Progenitor cell of endocrine pancreas (in vitro differentiated cells): ENCODE results near the gene SETD1A. TPM values are rescaled to one million over a fixed set of nuclear protein-coding genes. Genes with fewer than 3 reads are reported as not detected.

Experiments used
- DNase-seq: peaks from one replicate; pipeline ENCODE4 v3.0.0; 2021; ENCODE audit warnings: low spot score; ENCODE audit not compliant: unreplicated experiment
- H3K27ac Mint-ChIP-seq: 2 replicates; pipeline ENCODE4 v1.8.0; 2021; ENCODE audit warnings: mild to moderate bottlenecking, moderate library complexity, mixed read lengths
- H3K27me3 Mint-ChIP-seq: 2 replicates; pipeline ENCODE4 v1.8.0; 2021; ENCODE audit warnings: mixed read lengths
- H3K36me3 Mint-ChIP-seq: 2 replicates; pipeline ENCODE4 v1.8.0; 2022; ENCODE audit warnings: mixed read lengths; ENCODE audit not compliant: insufficient read depth
- H3K4me1 Mint-ChIP-seq: 2 replicates; pipeline ENCODE4 v1.8.0; 2021; ENCODE audit warnings: low read depth, mixed read lengths
- H3K4me3 Mint-ChIP-seq: 2 replicates; pipeline ENCODE4 v1.8.0; 2021; ENCODE audit warnings: low read depth, mild to moderate bottlenecking, moderate library complexity, mixed read lengths
- H3K9me3 Mint-ChIP-seq: 2 replicates; pipeline ENCODE4 v1.8.0; 2021; ENCODE audit warnings: low read depth, mixed read lengths
- total RNA-seq: library from RNA; stranded (reverse); gene quantifications from 2 replicates; pipeline ENCODE4 v1.2.1, GENCODE V29; 2021
- TF ChIP-seq, protein P1 (sequence below): fragments of 200-600 bp; sonication (generic); IDR thresholded peaks from one replicate; pipeline ENCODE4 v1.5.0; 2021; ENCODE audit warnings: antibody characterized with exemption, mild to moderate bottlenecking; ENCODE audit not compliant: unreplicated experiment

SETD1A gene
- total RNA-seq, 1 donor from 2014 or later: 27.7 TPM

- H3K4me3 Mint-ChIP-seq: peak overlapping the region; percentile 7
- H3K4me1 Mint-ChIP-seq: peaks cover 13% of the 10 kb centered on the region
- no peaks in the 10 kb centered on the region for H3K27me3 Mint-ChIP-seq
- H3K27ac Mint-ChIP-seq: no peak overlapping the region
- DNase-seq: no peak
- H3K36me3 Mint-ChIP-seq: peaks cover 2% of the 10 kb centered on the region
- TF ChIP-seq, protein P1, sequence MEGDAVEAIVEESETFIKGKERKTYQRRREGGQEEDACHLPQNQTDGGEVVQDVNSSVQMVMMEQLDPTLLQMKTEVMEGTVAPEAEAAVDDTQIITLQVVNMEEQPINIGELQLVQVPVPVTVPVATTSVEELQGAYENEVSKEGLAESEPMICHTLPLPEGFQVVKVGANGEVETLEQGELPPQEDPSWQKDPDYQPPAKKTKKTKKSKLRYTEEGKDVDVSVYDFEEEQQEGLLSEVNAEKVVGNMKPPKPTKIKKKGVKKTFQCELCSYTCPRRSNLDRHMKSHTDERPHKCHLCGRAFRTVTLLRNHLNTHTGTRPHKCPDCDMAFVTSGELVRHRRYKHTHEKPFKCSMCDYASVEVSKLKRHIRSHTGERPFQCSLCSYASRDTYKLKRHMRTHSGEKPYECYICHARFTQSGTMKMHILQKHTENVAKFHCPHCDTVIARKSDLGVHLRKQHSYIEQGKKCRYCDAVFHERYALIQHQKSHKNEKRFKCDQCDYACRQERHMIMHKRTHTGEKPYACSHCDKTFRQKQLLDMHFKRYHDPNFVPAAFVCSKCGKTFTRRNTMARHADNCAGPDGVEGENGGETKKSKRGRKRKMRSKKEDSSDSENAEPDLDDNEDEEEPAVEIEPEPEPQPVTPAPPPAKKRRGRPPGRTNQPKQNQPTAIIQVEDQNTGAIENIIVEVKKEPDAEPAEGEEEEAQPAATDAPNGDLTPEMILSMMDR: no peak
- no peaks in the 10 kb centered on the region for H3K9me3 Mint-ChIP-seq
Observed at GRCh38 chr16:30954993-30955392, 2.6 kb upstream of the SETD1A start.

GRCh38 chr16:30956601-30957455 is 726 bp upstream of the SETD1A start:
- TF ChIP-seq, protein P1: peak; percentile 35
- Mint-ChIP-seq H3K27ac (peak overlapping the region; percentile 100), H3K9me3 (no peaks in the 10 kb centered on the region), H3K36me3 (peaks cover 9% of the 10 kb centered on the region), H3K4me1 (peaks cover 9% of the 10 kb centered on the region), H3K4me3 (peak overlapping the region; percentile 95), H3K27me3 (no peaks in the 10 kb centered on the region)
- DNase-seq: peak; percentile 77

- Mint-ChIP-seq H3K4me3 (peak overlapping the region; percentile 89), H3K4me1 (peaks cover 9% of the 10 kb centered on the region), H3K27ac (peak overlapping the region; percentile 96), H3K36me3 (peaks cover 18% of the 10 kb centered on the region), H3K27me3 (no peaks in the 10 kb centered on the region), H3K9me3 (no peaks in the 10 kb centered on the region)
- TF ChIP-seq, protein P1: no peak
- peak; percentile 63 for DNase-seq
Observed at GRCh38 chr16:30958175-30959079, 873 bp downstream of the SETD1A start.

- no peak overlapping the region for H3K4me3 Mint-ChIP-seq
- H3K27me3 Mint-ChIP-seq: no peaks in the 10 kb centered on the region
- TF ChIP-seq, protein P1: no peak
- no peak overlapping the region for H3K27ac Mint-ChIP-seq
- no peak for DNase-seq
- peaks cover 26% of the 10 kb centered on the region for H3K36me3 Mint-ChIP-seq
- H3K4me1 Mint-ChIP-seq: peaks cover 7% of the 10 kb centered on the region
- H3K9me3 Mint-ChIP-seq: no peaks in the 10 kb centered on the region
Observed at GRCh38 chr16:30961384-30961783, 3.8 kb downstream of the SETD1A start.

- no peaks in the 10 kb centered on the region for H3K27me3 Mint-ChIP-seq
- no peak overlapping the region for H3K27ac Mint-ChIP-seq
- no peak for DNase-seq
- H3K4me3 Mint-ChIP-seq: no peak overlapping the region
- peaks cover 37% of the 10 kb centered on the region for H3K36me3 Mint-ChIP-seq
- no peaks in the 10 kb centered on the region for H3K9me3 Mint-ChIP-seq
- TF ChIP-seq, protein P1: no peak
- peaks cover 1% of the 10 kb centered on the region for H3K4me1 Mint-ChIP-seq
Observed at GRCh38 chr16:30963925-30964511, 6.5 kb downstream of the SETD1A start.
